GM12872 (cell line): ENCODE results near the gene FAM124A.

Source experiments
- TF ChIP-seq, protein P1 (sequence below): IDR thresholded peaks from 3 replicates; pipeline ENCODE4 v1.5.1; 2011; ENCODE audit warnings: low read depth, mild to moderate bottlenecking, low read length, moderate library complexity; ENCODE audit not compliant: insufficient read depth

The FAM124A gene

DNA sequence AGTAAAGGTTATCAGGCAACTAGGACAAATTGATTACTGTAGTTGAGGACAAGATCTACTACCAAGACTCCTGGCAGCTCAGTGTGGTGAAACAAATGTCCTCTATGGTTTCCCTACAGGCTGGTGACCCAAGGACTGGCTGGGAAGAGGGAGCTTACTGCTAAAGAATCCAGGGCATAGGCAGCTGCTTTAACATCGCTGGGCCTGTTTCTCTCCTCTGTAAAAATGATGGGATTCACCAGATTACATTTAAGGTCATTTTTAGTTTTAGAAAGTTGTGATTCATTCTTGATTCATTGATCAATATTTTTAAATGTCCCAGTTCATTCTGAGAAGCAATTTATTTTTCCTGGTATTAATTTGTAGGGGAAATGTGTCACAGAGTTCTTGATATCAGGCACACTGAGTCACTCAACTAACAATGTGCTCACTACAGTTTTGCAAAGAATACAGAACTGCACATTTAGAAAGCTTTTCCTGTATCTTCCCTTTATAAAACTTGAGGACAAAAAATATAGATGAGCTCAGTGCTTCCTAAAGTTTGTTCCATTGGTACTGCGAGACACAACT lies 19.6 kb upstream of the FAM124A start:
- TF ChIP-seq, protein P1, sequence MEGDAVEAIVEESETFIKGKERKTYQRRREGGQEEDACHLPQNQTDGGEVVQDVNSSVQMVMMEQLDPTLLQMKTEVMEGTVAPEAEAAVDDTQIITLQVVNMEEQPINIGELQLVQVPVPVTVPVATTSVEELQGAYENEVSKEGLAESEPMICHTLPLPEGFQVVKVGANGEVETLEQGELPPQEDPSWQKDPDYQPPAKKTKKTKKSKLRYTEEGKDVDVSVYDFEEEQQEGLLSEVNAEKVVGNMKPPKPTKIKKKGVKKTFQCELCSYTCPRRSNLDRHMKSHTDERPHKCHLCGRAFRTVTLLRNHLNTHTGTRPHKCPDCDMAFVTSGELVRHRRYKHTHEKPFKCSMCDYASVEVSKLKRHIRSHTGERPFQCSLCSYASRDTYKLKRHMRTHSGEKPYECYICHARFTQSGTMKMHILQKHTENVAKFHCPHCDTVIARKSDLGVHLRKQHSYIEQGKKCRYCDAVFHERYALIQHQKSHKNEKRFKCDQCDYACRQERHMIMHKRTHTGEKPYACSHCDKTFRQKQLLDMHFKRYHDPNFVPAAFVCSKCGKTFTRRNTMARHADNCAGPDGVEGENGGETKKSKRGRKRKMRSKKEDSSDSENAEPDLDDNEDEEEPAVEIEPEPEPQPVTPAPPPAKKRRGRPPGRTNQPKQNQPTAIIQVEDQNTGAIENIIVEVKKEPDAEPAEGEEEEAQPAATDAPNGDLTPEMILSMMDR: no peak

DNA sequence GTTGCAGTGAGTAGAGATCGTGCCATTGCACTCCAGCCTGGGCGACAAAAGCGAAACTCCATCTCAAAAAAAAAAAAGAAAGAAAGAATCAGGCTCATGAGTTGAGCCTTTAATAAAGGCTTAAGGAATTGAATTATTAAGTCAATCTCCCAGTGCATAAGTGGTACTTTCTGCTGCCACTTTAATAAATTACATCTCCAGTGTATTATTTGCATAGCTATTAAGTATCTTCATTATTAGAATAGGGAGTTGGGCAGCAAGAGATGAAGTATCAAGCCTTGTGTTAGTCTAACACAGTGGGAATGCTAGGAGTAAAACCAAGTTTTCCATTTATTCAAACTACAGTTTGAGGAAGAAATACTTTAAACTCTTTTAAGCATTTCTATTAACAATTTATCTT lies 15.6 kb upstream of the FAM124A start:
- TF ChIP-seq, protein P1: no peak

DNA sequence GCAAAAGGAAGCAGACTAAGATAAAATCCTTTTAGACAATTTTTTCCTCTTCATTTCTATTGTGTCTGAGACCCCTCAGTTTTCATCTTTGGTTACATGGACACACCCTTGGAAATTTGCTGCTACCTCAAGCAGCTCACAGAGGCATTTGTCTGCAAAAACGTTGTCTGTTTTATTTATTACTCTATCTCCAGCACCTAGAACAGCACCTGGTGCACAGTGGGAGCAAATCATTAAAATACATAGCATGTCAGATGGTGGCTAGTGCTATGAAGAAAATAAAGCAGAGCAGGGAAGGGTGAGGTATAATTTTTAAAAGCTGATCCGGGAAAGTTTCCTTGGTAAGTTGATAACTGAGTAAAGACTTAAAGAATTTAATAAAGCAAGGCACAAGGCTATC lies 14.3 kb upstream of the FAM124A start:
- TF ChIP-seq, protein P1: no peak

DNA sequence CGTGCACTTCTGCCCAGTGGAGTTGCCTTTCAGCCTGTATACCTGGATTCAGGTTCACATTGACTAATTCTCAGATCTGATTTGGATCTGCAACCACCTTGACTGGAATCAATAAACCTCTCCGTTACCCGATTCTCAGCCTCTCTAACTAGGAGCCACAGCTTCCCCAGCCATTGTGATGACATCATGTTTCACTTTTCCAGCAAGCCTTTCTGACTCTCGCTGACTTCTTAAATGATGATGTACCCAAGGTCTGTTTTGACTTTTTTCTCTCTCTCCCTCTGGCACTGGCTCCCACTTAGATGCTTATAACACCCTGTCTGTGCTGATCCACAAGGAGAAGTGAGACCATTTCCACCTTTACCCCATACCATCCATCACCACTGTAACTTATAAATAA lies 13.5 kb upstream of the FAM124A start:
- TF ChIP-seq, protein P1: no peak

DNA sequence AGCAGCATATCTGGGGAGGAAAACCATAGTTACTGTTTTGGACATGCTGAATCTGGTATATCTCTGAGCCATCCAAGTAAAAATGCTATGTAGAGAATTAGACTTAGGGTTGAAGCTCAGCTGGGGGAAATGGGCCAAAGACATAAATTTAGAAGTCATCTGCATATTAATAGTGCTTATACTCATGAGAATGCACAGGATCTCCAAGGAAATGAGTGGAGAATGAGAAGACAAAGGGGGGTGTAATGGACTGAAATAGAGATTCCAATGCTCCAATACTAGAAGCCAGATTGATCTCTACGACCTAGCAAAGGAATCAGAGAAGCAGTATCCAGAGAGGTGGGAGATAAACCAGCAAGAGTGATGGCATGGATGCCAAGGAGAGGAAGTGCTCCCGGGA lies 10.3 kb upstream of the FAM124A start:
- TF ChIP-seq, protein P1: no peak

DNA sequence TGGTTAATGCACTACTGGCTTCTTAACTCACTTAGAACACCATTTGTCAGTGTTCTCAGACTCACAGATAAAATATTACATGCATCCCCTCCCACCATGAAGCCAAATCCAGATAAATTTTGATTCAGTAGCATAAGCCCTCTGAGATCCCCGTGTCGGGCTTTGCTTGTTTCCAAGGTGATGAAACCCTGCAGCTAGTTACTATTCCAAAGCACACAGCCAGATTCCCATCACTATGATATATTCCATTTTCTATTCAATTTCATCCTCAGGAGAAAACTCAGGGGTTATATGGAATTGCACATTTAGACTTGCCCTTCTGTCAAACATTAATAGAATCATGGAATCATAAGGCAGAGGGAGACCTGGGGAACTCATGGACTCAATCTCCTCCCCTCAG lies 9.4 kb upstream of the FAM124A start:
- TF ChIP-seq, protein P1: no peak

DNA sequence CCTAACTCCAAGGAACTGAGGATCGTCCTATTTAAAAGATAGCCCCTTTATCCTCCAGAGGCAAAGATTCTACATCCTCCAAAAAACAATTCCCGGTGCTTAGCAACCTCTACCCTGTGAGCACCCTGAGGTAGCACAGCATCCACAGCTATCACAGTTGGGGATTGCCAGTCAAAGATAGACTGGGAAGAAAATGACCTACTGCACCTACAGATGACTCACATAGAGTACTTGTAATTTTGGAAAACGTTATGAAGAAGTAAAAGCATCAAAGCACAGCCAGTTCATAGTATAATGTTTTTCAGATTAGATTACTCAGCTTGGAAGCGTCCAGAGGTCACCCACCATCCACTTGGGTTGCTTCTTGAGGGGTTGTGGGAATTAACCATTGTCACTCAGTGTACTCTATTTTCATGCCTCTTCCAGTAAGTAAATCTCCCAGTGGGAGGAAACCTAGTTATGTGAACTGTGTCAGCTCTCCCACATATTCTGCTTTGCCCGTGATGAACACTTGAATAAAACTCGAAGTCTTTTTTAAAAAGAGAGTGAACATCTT lies 8.9 kb upstream of the FAM124A start:
- TF ChIP-seq, protein P1: no peak
